ENCODE results near the gene MARCKSL1. TPM values are rescaled to one million over a fixed set of nuclear protein-coding genes. Genes with fewer than 3 reads are reported as not detected.

The MARCKSL1 gene
- total RNA-seq, 1 experiment from 2014 or later: 457 TPM

- H3K27ac ChIP-seq (ENCODE audit: insufficient read length, low read depth, low read length): no peak overlapping the region
- no CpG with 5 or more reads among the region's 14 CpGs for WGBS (ENCODE audit: extremely low coverage, insufficient read length, low lambda C conversion rate)
- H3K4me3 Mint-ChIP-seq: peak overlapping the region in 1 of 2 experiments; percentile 4; a peak in 2 of 5 replicates
Observed at GRCh38 chr1:32338637-32339145, 2.7 kb upstream of the MARCKSL1 start.

More at GRCh38 chr1:32338637-32339145, 2.7 kb upstream of the MARCKSL1 start:
- peaks cover 11% of the 10 kb centered on the region for H3K23me2 ChIP-seq (ENCODE audit: insufficient read length, low read depth, low read length, poor library complexity, severe bottlenecking)
- no peak overlapping the region for H2AFZ ChIP-seq (ENCODE audit: low read length)
- no peak overlapping the region for H4K91ac ChIP-seq (ENCODE audit: insufficient read length, low read depth, low read length)
- H3K4me2 ChIP-seq (ENCODE audit: insufficient read depth, insufficient read length, low read length): no peak overlapping the region
- no peak overlapping the region for H3K9ac ChIP-seq (ENCODE audit: extremely low read depth, insufficient read length, low read length)
- no peak for DNase-seq
- no peak overlapping the region for H3K56ac ChIP-seq (ENCODE audit: insufficient read length, low read depth, low read length)
- no peak overlapping the region for H2BK5ac ChIP-seq (ENCODE audit: insufficient read length, low read length)
- no peaks in the 10 kb centered on the region for H4K20me1 ChIP-seq (ENCODE audit: control insufficient read depth, insufficient read depth, insufficient read length)
- Mint-ChIP-seq H3K4me1 (peaks cover 27 to 38% of the 10 kb centered on the region in 2 experiments), H3K9me3 (no peaks in the 10 kb centered on the region; a peak in 1 of 5 replicates), H3K27ac (no peak overlapping the region), H3K27me3 (ENCODE audit: low read depth) (peaks cover 36% of the 10 kb centered on the region), H3K36me3 (ENCODE audit: insufficient read depth in 1 of 3, low read depth in 3 of 3) (peaks cover 11 to 14% (median 14%) of the 10 kb centered on the region in 3 experiments)
- no peak overlapping the region for H4K5ac ChIP-seq (ENCODE audit: insufficient read length, low read depth, low read length)
- H2BK12ac ChIP-seq (ENCODE audit: insufficient read length, low read depth, low read length): no peak overlapping the region
- no peaks in the 10 kb centered on the region for H3K79me1 ChIP-seq (ENCODE audit: insufficient read depth, low read depth, low read length, poor library complexity, severe bottlenecking)
- no peak overlapping the region for H3K23ac ChIP-seq (ENCODE audit: insufficient read length, low read depth, low read length)
- H3K27me3 ChIP-seq (ENCODE audit: insufficient read depth, low read length): peaks cover 2% of the 10 kb centered on the region; the same call in 1 of the 2 replicates
- no peak overlapping the region for H2BK120ac ChIP-seq (ENCODE audit: low read depth, low read length, poor library complexity, severe bottlenecking)
- no peak overlapping the region for H4K8ac ChIP-seq (replicated peaks; ENCODE audit: insufficient read length, low read depth, low read length)
- H3T11ph ChIP-seq (ENCODE audit: low read length): no peak overlapping the region
- no peaks in the 10 kb centered on the region for H3K4me1 ChIP-seq (ENCODE audit: insufficient read depth, low read length)
- H3K14ac ChIP-seq (ENCODE audit: insufficient read depth, low read length): no peak overlapping the region
- H3K18ac ChIP-seq (ENCODE audit: insufficient read length, low read depth, low read length): no peak overlapping the region
- H2BK20ac ChIP-seq (ENCODE audit: low read depth, low read length, poor library complexity, severe bottlenecking): no peak overlapping the region
- peaks cover 6% of the 10 kb centered on the region; the same call in 1 of the 2 replicates for H3K79me2 ChIP-seq (ENCODE audit: insufficient read depth, low read length)
- TF ChIP-seq CTCF (conservative IDR thresholded peaks at IDR 0.05): no peak
- H3K4ac ChIP-seq (ENCODE audit: low read depth, low read length): no peak overlapping the region
- no peak overlapping the region for H2BK15ac ChIP-seq (ENCODE audit: low read depth, low read length)
- no peaks in the 10 kb centered on the region for H3K9me3 ChIP-seq (ENCODE audit: control insufficient read depth, low read depth, low read length)
- H2AK5ac ChIP-seq (ENCODE audit: insufficient read length, low read length): no peak overlapping the region

Data from H9 (cell line).